Right lobe of liver (tissue), 4 donors: ENCODE data around the gene XAB2.

Experiments used
- CTCF ChIP-seq, 4 donors: fragments of 200-600 bp in 3 of 4; fragments of 450-650 bp in 1 of 4; IDR thresholded peaks; one replicate each; pipeline versions ENCODE4 v1.5.1 to v1.8.0; 2016 to 2022; ENCODE audit warnings: antibody characterized with exemption in 4 of 4, mild to moderate bottlenecking in 2 of 4
- POLR2A ChIP-seq: fragments of 450-650 bp; IDR thresholded peaks from one replicate; pipeline ENCODE4 v1.6.1; 2017; ENCODE audit warnings: antibody characterized with exemption, mild to moderate bottlenecking
- donor health status: DM: no; HTN: no; CAD: no.
- donor health status: DM: no; HTN: no; CAD: no.
- donor health status: DM: no; HTN: yes; CAD: no.

DNA sequence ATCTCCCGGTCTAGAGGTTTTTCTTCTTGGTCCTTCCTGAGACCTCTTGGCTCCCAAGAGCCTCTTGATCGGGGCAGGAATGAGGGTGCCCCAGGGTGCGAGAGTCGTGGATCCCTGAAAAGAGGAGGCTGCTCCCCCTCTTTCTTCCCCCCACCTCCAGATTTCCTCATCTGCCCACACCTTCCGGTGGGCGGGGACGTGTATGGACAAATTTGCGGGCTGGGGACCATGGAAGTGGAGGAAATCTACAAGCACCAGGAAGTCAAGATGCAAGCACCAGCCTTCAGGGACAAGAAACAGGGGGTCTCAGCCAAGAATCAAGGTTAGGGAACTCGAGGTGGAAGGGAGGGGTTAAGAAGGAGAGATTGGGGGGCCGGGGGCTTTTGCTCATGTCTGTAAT lies 47.5 kb upstream of the XAB2 start, which contains the start of gene MCEMP1:
- TF ChIP-seq CTCF (IDR thresholded peaks at IDR 0.05) = no peak
- TF ChIP-seq POLR2A = no peak
